Measurements from ENCODE around the gene RNF225.
"Not testable (repeated sequence)": the region's sequence is repeated elsewhere in the genome, so short reads cannot be mapped to it uniquely, and the experiment has no call there.

The RNF225 gene

DNA sequence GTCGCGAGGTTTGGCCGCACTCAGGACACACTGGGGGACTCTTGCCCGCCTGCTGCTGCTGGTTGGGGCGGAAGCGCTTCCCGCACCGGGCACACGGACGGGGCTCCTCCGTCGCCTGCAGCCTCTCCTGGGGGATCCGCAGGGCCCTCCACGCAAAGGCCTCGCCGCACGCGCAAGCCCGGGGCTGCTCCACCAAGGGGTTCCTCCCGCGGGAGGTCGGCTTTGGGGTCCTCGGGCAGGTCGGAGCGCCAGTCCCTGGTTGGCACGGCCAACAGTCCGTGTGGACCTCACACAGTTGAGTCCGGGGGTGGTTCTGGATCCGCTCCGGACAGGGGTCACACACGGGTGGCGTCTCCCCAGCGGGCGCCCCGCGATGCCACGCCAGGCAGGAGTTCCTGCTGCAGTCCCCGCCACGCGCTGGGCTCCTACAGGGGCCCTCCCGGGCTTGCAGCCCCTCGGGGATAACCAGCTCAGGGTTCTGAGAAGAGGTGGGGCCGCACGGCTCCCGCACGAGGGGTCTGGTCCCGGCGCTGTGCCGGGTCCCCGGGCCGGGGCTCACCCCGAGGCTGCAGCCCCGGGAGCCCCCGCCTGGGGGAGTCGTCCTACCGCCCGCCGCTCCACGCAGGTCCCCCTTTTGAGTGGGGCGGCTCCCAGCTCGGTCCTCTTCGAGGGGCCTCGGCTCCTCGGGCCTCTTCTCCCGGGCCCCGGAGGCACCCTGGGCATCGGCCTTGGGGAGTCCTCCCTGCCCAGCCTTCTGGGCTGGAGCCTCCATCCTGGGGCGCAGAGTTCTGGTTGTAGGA, 26.7 kb upstream of the RNF225 start:
- no peaks in the 10 kb centered on the region for H3K4me1 ChIP-seq (ENCODE audit: control insufficient read depth, insufficient read depth, low read length)
- H3K4me3 ChIP-seq (ENCODE audit: low read length): no peak overlapping the region
- H3K9ac ChIP-seq (ENCODE audit: low read length): no peak overlapping the region
- no peak overlapping the region for H3K27ac ChIP-seq (ENCODE audit: low read depth, low read length)
- H3K36me3 ChIP-seq (ENCODE audit: control insufficient read depth, insufficient read depth, low read length): no peaks in the 10 kb centered on the region
- H3K27me3 ChIP-seq (ENCODE audit: control insufficient read depth, insufficient read depth, low read length): peaks cover 3% of the 10 kb centered on the region

DNA sequence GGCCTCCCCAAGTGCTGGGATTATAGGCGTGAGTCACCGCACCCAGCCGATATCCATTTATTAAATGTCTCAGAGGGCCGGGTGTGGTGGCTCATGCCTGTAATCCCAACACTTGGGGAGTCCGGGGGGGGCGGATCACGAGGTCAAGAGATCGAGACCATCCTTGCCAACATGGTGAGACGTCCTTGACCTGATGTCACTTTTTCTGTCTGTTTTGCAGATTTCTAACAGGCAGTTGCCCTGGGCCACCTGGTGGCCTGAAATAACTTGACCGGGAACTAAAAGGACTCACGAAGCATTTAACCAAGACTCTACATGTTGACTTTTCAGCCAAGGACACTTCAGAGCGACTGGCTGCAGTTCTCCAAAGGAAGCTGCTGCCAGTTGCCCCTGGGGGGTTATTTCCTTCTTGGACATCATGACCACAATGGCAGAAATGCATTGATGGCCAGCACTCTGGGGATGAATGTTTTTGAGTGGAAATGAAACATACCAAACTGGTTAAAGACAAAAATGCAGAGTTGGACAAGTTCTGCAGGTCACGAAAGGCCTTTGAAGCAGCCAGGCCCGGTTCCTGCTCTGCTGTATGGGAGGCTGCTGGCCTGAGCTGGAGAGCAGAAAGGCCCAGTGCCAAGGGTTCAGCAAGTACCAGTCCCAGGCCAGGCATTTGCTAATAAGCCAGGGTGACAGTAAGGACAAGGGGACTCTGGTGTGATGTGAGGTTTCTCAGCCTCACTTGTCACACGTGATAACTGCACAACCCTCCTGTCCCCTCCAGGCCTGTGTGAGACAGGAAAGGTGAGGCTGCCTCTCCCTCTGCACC, 22.9 kb upstream of the RNF225 start:
- no peak overlapping the region for H3K9ac ChIP-seq (ENCODE audit: low read length)
- no peak overlapping the region for H3K4me3 ChIP-seq (ENCODE audit: low read length)
- no peaks in the 10 kb centered on the region for H3K36me3 ChIP-seq (ENCODE audit: control insufficient read depth, insufficient read depth, low read length)
- no peaks in the 10 kb centered on the region for H3K27me3 ChIP-seq (ENCODE audit: control insufficient read depth, insufficient read depth, low read length)
- H3K4me1 ChIP-seq (ENCODE audit: control insufficient read depth, insufficient read depth, low read length): no peaks in the 10 kb centered on the region
- no peak overlapping the region for H3K27ac ChIP-seq (ENCODE audit: low read depth, low read length)

DNA sequence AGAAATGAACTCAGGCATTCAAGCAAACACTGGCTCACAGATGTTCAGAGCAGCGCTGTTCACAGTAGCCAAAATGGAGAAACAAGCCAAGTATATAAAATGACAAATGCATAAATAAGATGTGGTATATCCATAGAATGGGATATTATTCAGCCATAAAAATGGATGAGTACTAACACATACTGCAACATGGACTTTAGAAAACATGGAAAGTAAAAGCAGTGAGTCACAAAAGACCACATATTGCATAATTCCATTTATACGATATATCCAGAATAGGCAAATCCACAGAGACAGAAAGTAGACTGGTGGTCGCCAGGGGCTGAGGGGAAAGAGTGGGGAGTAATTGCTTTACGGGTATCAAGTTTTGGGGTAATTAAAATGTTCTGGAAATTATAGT, 21.3 kb upstream of the RNF225 start:
- Histone ChIP-seq H3K27ac (ENCODE audit: low read depth, low read length) (no peak overlapping the region), H3K9ac (ENCODE audit: low read length) (no peak overlapping the region), H3K27me3 (ENCODE audit: control insufficient read depth, insufficient read depth, low read length) (no peaks in the 10 kb centered on the region), H3K36me3 (ENCODE audit: control insufficient read depth, insufficient read depth, low read length) (no peaks in the 10 kb centered on the region), H3K4me1 (ENCODE audit: control insufficient read depth, insufficient read depth, low read length) (no peaks in the 10 kb centered on the region), H3K4me3 (ENCODE audit: low read length) (no peak overlapping the region)

DNA sequence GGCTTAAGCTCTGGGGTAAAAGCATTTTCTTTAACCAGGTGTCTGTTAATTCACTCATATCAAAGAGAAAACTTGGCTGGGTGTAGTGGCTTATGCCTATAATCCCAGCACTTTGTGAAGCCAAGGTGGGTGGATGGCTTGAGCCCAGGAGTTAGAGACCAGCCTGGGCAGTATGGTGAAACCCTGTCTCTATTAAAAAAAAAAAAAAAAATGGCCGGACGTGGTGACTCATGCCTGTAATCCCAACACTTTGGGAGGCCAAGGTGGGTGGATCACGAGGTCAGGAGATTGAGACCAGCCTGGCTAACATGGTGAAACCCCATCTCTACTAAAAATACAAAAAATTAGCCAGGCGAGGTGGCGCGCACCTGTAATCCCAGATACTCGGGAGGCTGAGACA, 18.7 kb upstream of the RNF225 start:
- not testable (repeated sequence) for H3K4me1 ChIP-seq (ENCODE audit: control insufficient read depth, insufficient read depth, low read length); H3K4me3 ChIP-seq (ENCODE audit: low read length); H3K27ac ChIP-seq (ENCODE audit: low read depth, low read length); H3K9ac ChIP-seq (ENCODE audit: low read length); H3K36me3 ChIP-seq (ENCODE audit: control insufficient read depth, insufficient read depth, low read length); H3K27me3 ChIP-seq (ENCODE audit: control insufficient read depth, insufficient read depth, low read length)

DNA sequence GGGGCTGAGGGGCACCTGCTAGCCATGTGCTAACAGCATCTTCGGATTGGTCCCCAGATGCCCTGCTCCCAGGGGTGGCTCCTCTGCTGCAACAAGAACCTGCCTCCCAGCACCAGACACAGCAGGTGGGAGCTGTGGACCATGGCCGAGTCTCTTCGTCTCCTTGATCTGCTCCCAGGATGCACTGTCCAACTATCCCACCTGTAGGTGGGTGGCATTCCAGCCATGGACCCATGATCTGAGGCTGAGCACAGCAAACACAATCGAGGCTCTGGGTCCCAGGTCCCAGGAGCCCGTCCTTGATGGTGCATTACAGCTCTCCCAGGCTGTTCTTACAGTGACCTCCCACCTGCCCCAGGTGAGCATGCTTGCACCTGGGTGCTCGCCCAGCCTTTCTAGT, 16.2 kb upstream of the RNF225 start:
- Histone ChIP-seq H3K4me3 (ENCODE audit: low read length) (peak overlapping the region; percentile 7), H3K4me1 (ENCODE audit: control insufficient read depth, insufficient read depth, low read length) (peaks cover 6% of the 10 kb centered on the region), H3K27me3 (ENCODE audit: control insufficient read depth, insufficient read depth, low read length) (no peaks in the 10 kb centered on the region), H3K36me3 (ENCODE audit: control insufficient read depth, insufficient read depth, low read length) (no peaks in the 10 kb centered on the region), H3K9ac (ENCODE audit: low read length) (no peak overlapping the region), H3K27ac (ENCODE audit: low read depth, low read length) (no peak overlapping the region)

DNA sequence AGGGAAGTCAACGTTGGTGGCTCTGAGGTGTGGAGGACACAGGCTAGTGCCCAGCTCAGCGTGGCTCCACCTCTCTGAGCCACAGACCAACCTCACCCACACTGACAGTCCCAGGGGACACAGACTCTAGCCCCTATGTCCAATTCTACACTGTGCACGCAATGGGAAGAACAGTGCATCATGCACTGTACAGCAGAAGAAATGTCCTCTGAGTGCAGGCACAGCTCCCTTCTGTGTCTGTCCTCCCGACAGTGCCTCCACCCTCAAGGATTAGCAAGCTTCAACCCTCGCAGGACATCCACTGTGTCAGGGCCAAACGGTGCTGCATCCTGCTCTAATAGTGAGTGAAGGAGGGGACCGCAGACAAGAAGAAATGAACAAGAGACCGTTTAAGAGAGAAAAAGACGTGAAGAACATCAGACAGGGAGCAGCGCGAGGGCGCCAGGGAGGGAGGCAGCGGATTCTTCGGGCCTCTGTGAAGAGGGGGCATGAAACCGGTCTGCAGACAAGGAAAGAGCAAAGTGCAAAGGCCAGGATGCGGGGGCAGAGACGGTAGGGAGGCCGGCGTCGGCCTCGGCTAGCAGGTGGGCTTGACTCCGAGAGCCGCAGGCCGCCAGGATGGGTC, 15.3 kb upstream of the RNF225 start:
- H3K4me3 ChIP-seq (ENCODE audit: low read length): peak overlapping the region; percentile 85
- H3K27me3 ChIP-seq (ENCODE audit: control insufficient read depth, insufficient read depth, low read length): no peaks in the 10 kb centered on the region
- no peaks in the 10 kb centered on the region for H3K36me3 ChIP-seq (ENCODE audit: control insufficient read depth, insufficient read depth, low read length)
- peaks cover 6% of the 10 kb centered on the region for H3K4me1 ChIP-seq (ENCODE audit: control insufficient read depth, insufficient read depth, low read length)
- peak overlapping the region; percentile 59 for H3K9ac ChIP-seq (ENCODE audit: low read length)
- H3K27ac ChIP-seq (ENCODE audit: low read depth, low read length): peak overlapping the region; percentile 87

DNA sequence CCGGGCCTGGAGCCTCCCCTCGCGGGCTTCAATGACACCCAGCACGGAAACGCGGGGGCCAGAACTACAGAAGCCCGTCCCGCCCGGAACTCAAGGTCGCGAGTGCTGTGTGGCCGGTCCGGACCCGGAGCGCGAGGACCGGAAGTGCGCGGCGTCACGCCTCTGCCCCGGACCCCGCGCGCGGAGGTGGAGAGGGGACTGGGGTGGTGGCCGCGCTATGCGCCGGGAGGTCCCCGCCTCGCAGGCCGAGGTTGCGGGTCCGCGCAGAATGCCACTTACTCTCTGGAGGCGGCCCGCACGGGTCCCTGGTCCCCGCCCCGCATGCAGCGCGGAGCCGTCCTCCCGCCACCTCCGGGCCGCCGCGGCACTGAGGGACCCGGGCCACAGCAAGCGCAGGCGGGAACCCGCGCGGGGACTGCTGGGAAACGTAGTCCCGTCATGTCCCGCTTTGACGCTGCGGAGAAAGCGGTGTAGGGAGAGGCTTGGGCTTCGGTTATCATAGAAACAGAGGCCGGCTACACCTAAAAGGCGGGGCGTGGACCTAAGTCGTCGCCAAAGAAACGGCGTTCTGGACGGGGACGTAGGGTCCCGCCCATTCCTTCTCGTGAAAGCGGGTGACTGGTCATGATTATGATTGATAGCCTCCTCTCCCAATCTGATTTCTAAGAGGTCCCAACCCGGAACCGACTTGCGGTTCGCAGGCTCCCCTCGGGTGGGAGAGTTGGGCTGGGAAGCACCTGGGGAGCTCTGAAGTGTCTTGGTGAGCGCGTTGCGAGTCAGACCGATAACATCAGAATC, 14.6 kb upstream of the RNF225 start, which contains the start of gene ZNF837:
Gene ZNF837 (minus strand): TSS at position 369 of the 798 bp plus-strand sequence. CDS start 11,698 bp downstream, outside the sequence.
- H3K4me1 ChIP-seq (ENCODE audit: control insufficient read depth, insufficient read depth, low read length): peaks cover 10% of the 10 kb centered on the region
- H3K4me3 ChIP-seq (ENCODE audit: low read length): peak within 1 kb of the TSS; percentile 85
- no peaks in the 10 kb centered on the region for H3K36me3 ChIP-seq (ENCODE audit: control insufficient read depth, insufficient read depth, low read length)
- peak within 1 kb of the TSS; percentile 87 for H3K27ac ChIP-seq (ENCODE audit: low read depth, low read length)
- H3K27me3 ChIP-seq (ENCODE audit: control insufficient read depth, insufficient read depth, low read length): no peaks in the 10 kb centered on the region
- peak within 1 kb of the TSS; percentile 59 for H3K9ac ChIP-seq (ENCODE audit: low read length)

DNA sequence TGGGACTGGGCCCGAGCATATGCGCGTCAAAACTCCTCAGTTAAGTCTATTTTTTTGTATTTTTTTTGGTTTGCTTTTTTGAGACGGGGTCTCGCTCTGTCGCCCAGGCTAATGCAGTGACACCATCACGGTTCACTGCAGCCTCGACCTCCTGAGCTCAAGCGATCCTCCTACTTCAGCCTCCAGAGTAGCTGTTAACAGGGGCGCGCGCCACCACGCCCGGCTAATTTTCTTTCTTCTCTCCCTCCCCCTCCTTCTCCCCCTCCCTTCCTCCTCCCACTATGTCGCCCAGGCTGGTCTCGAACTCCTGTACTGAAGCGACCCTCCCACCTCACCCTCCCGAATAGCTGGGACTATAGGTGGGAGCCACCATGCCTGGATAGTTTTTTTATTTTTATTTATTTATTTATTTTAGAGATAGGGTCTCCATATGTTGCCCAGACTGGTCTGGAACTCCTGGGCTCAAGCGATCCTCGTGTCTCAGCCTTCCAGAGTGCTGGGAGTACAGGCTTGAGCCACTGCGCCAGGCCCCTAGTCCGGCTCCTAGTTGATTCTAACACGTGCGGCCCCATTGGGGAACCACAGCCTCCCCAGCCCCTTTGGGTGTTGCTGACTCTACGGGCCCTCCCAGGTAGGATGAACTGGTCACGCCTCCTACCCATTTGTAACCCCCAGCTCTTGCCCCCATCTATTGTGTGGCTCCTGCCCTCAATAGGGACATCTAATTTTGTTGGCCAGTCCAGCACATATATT, 13.8 kb upstream of the RNF225 start:
- no peak overlapping the region for H3K9ac ChIP-seq (ENCODE audit: low read length)
- peaks cover 16% of the 10 kb centered on the region for H3K4me1 ChIP-seq (ENCODE audit: control insufficient read depth, insufficient read depth, low read length)
- peak overlapping the region; percentile 85 for H3K4me3 ChIP-seq (ENCODE audit: low read length)

DNA sequence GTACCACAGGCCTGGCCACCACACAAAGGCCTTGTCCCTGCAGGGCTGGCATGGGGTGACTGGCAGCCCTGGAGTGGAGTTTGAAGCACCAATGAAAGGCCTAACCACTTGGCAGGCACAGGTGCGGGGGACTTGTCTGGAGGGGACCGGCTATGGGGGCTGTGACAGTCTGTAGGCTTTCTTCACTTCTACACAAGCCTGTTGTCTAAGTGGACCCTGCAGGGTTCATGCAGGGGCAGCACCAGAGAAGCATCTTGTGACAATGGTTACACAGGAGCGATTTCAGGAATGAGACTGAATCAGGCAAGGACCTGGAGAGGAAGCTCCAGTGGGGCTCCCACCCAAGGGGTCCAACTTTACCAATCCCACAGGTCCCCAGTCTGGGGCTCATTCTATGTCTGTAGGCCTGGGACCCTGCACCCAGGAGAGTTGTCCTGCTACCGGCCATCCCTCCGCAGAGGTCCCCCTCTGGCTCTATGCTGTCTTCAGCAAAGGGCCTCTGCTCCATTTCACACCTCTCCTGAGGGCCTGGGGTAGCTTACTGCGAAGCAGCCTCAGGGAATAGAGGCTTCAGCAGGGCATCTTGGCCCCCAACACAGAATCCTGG, 12.4 kb upstream of the RNF225 start:
- no peak overlapping the region for H3K4me3 ChIP-seq (ENCODE audit: low read length)
- no peaks in the 10 kb centered on the region for H3K36me3 ChIP-seq (ENCODE audit: control insufficient read depth, insufficient read depth, low read length)
- H3K9ac ChIP-seq (ENCODE audit: low read length): no peak overlapping the region
- H3K4me1 ChIP-seq (ENCODE audit: control insufficient read depth, insufficient read depth, low read length): peaks cover 23% of the 10 kb centered on the region
- no peak overlapping the region for H3K27ac ChIP-seq (ENCODE audit: low read depth, low read length)
- H3K27me3 ChIP-seq (ENCODE audit: control insufficient read depth, insufficient read depth, low read length): no peaks in the 10 kb centered on the region

More for the DNA sequence above, 13.8 kb upstream of the RNF225 start:
- Histone ChIP-seq H3K27ac (ENCODE audit: low read depth, low read length) (peak overlapping the region; percentile 87), H3K27me3 (ENCODE audit: control insufficient read depth, insufficient read depth, low read length) (no peaks in the 10 kb centered on the region), H3K36me3 (ENCODE audit: control insufficient read depth, insufficient read depth, low read length) (no peaks in the 10 kb centered on the region)

DNA sequence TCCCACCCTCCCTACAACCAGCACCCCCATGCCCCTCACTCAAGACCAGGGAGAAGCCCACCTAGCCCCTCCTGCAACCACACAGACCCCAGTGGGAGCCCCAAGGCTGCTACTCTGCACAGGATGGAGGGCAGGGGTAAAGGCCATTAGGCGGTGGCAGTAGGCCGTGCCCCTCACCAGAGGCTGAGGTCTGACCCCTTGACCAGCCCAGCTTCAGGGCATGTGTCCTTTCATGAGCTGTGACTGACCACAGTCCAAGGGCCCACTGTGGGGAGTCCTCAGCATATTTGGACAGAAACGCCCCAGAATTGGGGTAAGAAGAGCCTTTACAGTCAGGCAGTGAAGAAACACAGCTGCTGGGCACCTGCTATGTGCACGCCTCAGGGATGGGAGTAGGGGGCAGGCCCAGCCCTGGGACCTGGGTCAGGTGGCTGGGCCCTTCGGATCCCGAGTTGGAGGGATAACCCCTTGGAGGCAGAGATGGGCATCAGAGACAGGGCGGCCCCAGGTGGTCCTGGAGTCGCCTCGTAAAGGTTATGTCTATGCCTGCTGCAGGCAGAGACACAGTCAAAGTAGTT, 10.1 kb upstream of the RNF225 start:
- peak overlapping the region; percentile 99 for H3K27ac ChIP-seq (ENCODE audit: low read depth, low read length)
- H3K4me1 ChIP-seq (ENCODE audit: control insufficient read depth, insufficient read depth, low read length): peaks cover 17% of the 10 kb centered on the region
- peaks cover 5% of the 10 kb centered on the region for H3K36me3 ChIP-seq (ENCODE audit: control insufficient read depth, insufficient read depth, low read length)
- no peaks in the 10 kb centered on the region for H3K27me3 ChIP-seq (ENCODE audit: control insufficient read depth, insufficient read depth, low read length)
- H3K4me3 ChIP-seq (ENCODE audit: low read length): peak overlapping the region; percentile 98
- peak overlapping the region; percentile 97 for H3K9ac ChIP-seq (ENCODE audit: low read length)

Data from rectal smooth muscle tissue (tissue), 1 donor.